GM18873 (cell line): ENCODE data around the gene HELQ.
"Not testable (repeated sequence)": the region's sequence is repeated elsewhere in the genome, so short reads cannot be mapped to it uniquely, and the experiment has no call there.

ENCODE experiments used
- ATAC-seq: cut with Tn5 transposase; IDR thresholded peaks from one replicate; pipeline ENCODE4 v1.9.1; 2021; ENCODE audit warnings: mild to moderate bottlenecking, moderate library complexity, moderate number of reproducible peaks; ENCODE audit not compliant: unreplicated experiment, low FRiP score

Gene HELQ

DNA sequence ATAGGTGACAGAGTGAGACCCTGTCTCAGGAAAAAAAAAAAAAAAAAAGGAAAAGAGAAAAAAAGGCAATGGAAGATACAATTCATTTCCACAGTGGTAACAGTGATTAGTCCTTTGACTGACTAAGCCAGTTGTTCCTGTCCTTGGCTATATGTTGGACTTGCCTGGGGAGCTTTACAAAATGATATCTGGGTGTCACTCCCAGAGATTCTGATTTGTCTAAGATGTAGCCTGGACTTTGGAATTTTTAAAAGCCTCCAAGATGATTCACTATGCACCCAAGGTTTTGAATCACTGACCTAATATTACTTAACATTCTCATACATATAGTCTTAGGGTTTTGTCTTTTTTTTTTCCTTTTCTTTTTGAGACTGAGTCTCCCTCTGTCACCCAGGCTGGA, 16.9 kb downstream of the HELQ start:
- ATAC-seq: no peak

DNA sequence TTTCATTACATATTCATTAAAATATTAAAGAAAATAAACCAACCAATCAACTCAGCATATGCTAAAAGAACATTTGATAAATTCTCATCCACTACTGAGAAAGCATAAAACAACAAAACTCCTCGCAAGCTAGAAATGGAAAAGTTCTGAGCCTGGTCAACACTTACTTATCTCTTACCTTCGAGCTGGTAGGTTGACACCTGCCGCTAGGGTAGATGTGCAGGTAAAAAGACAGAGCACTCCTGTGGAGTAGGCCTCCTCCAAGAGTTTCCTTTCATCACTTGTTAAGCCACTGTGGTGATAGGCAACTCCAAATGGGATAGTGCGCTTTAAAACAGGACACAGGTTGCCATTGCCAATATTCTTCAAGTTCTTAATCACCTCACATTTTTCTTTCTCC, 18.9 kb downstream of the HELQ start:
- no peak for ATAC-seq

DNA sequence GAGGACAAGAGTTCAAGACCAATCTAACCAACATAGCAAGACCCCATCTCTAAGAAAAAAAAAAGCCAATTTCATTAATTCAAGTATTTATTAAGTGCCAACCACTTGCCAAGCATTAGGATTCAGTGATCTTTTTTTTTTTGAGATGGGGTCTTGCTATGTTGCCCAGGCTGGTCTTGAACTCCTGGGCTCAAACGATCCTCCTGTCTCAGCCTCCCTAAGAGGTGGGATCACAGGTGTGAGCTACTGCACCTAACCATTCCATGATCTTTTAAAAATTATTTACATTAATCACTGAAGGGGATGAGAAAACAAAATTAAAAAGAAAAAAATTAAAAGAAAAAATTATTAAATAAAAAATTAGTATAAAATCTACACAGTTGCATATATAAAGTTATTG, 24.4 kb downstream of the HELQ start:
- no peak for ATAC-seq

DNA sequence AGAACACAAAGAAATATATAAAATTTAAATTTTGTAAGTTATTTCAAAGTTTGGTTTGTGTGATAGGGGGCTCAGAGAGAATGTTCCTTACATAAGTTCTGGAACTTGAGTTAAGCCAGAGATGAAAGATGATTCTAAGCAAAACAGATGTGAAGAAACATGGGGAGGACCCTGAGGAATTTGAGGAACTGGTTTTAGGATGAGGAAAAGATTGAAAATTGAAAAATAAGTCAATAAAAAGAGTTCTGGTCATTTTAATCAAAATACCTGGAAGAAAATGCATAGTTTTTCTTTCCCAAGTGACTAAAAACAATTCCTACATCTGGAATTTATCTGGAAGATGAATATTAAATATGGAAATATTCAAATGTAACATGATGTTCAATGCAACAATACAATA, 37.4 kb downstream of the HELQ start:
- ATAC-seq: no peak

DNA sequence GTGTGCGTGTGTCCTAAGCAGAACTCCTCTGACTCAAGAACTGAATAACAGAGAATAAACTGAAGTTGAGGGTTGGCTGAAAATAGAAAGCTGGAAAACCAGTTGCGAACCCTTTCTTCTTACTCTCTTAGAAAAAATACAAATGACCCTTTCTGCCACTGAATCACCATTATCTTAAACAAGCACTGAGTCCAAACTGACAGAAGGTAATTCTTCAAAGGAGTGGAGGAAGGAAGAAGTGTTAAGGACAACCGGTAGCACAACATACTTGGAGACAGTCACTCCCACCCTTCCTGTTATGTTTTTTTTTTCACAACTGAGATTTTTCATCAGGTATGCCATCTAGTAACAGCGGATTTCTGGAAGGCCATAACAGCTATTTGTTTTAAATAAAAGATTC, 38.1 kb downstream of the HELQ start:
- ATAC-seq: no peak

DNA sequence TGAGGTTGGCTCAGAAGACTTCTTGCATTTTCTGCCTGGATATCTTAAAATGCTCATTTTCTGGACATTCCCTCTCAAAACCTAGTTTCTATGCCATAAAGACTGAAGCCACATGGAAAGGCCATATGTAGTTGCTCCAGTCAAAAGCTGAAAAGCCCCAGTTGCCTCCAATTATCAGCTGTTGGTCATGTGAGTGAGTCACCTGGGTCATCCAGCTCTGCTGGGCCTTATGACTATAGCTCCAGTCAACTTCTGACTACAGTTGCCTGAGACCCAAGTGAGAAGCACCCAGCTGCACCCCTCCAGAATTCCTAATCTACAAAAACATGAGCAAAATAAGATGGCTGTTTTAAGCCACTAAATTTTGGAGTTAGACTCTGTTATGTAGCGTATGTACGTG, 41.9 kb downstream of the HELQ start:
- no peak for ATAC-seq

DNA sequence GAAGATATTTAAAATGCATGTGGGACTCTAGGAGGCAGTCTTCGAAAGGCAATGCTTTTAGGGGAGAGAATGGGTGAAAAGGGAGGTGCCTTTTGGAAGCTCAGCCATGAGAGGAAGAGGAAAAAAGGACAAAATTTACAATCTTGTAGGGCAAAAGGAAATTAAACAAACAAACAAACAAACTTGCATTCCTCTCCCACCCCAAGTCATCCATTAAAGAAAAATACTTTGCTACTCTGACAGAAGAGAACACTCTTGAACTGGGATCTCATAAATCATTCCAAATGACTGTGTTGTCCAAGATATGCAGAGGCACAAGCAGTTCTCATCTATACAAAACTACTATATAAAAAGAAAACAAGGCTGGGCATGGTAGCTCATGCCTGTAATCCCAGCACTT, 46.7 kb downstream of the HELQ start:
- no peak for ATAC-seq

DNA sequence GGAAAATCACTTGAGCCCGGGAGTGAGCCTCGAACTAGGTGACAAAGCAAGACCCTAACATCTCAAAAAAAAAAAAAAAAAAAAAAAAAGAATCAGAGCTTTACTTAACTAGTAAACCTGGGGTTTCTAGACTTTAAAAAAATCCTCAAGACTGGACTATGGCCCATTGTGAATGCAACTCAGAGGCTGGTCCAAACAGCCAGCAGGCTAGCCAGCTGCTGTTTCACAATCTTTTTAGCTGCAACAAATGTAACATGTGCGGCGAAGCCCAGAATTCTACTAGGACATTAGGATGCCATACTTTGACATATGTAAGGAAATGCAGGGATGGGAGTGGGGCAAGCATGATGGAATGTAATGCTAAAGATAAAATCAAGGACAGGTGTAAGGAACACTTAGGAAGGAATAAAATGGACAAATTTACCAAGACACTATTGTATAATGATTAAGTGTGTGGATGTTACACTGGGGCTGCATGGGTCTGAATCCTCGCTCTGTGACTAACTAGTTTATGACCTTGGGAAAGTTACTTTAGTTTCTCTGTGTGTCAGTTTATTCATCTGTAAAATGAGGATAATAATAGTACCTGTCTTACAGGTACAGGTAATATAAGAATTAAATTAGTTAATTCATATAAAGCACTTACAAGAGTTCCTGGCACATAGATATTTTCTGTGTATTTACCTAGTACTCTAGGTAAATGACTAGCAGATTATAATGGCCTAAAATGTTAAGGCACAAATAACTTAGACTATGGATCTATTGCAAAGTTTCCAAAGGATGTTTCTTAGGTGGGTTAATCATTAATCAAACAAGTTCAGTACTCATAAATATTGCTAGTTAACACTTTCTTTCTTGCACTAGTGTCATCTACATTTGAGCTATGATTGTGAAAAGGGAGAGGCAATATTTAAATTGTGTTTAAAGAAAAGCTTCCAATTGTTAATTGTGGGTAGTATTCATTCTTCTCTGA, 49.5 kb downstream of the HELQ start:
- ATAC-seq: no peak

DNA sequence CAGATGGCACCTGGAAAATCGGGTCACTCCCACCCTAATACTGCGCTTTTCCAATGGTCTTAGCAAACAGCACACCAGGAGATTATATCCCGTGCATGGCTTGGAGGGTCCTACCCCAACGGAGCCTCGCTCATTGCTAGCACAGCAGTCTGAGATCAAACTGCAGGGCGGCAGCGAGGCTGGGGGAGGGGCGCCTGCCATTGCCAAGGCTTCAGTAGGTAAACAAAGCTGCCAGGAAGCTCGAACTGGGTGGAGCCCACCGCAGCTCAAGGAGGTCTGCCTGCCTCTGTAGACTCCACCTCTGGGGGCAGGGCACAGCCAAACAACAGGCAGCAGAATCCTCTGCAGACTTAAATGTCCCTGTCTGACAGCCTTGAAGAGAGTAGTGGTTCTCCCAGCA, 57.5 kb downstream of the HELQ start:
- ATAC-seq: not testable (repeated sequence)

DNA sequence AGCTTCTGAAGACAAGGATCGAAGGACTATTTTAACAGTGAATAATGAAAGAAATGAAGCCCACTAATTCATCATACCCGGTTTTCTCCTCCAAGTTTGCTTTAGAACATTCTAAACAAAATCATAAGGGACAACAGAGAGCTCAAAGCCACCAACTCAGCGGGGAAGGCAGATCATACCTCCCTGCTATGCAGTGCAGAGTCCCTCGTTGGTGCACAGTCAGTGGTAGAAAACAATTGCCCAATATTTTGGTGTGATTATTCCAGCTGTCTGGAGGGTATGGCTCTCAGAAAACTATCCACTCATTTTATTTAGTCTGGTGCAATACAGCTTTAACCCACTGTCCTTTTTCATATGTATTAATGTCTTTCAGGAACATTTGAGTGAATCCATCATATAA, 61.7 kb downstream of the HELQ start:
- ATAC-seq: no peak

DNA sequence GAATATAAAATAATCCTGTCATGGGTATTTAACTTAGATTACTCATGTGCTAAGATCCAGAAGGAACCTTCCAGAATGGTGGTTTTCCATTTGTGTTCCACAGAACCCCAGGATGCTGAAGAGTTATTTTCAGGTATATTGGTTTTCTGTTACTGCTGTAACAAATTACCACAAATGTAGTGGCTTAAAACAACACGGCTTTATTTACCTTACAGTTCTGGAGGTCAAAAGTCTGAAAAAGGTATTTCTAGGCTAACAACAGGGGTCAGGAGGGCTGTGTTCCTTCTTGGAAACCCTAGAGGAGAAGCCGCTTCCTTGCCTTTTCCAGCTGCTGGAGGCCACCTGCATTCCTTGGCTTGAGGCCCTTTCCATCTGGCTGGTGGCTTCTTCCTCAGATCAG, 63.1 kb downstream of the HELQ start:
- ATAC-seq: no peak

DNA sequence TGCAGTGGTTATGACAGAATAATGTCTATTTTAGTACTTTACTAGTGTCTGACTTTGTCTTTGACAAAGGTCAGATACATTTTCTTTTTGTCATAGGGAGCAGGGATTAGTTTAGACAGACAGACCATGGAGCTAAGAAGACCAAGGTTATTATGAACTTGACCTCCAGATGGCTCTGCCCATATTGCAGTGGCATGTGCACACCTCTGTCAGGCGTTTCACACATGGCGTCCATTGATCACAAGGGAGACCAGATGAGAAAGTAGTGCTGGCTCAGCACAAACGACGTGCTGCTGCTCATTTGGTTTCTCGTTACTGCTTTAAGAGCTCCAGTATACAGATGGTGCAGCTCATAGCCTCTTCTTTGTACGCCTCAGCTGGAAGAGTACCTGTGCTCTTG, 64.7 kb downstream of the HELQ start:
- ATAC-seq: no peak

DNA sequence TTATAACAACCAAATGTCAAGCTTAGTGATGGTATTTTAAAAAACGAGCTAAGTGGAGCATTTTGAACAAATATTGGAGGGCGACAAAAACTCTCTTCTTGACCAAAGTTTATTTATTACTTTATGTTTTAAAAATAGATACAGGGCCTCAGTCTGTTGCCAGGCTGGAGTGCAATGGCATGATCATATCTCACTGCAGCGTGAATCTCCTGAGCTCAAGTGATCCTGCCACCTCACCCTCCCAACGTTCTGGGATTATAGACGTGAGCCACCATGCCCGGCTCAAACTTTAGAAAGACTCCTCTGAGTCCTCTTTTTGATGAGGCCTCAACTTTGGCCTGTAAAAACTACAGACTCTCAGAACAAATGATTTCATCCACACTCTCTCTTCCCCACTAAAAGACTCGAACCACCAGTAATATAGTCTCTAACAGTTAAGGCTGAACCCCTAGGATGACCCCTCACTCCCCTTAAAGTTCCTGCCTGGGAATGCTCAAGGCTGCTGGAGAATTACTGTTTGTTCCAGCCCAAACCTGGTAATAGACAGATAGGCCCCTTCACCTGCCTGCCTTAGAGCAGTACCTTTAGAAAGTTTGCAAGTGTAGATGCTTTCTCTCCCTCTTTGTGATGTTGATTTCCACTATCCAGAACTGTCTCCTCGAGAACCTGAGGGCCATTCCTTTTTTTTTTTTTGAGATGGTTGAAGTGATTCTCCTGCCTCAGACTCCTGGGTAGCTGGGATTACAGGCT, 65.7 kb downstream of the HELQ start:
- no peak for ATAC-seq

DNA sequence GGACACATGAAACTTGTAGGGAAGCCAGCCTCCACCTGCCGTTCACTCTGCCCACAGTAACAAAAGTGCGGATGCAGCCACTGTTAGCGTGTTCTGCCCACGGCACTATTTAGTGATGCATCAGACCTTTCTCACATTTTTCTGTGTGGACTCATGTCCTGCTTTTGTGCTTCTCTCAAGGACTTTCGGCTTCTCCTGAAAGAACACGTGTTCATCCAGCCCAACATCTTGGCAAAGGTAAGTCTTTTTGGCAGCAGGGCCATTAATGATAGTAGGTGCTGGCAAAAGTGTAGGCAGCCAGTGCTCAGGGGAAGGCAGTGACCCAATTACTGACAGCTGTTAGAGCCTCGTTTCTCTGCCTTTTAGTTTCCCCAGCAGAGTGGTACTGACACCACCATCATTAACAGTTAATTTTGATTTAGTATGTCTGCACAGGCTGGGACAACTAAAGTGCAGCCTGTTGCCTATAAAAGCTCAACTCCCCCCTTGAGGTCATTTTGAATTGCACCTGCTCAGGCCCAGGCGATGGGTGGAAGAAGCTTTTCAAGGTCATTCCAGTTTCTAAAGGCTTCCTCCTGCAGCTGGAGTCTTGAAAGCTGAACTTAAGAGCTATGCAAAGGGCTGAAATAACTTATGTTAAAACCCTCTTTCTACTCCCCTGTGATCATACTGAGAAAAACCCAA, 66.4 kb downstream of the HELQ start:
- no peak for ATAC-seq

DNA sequence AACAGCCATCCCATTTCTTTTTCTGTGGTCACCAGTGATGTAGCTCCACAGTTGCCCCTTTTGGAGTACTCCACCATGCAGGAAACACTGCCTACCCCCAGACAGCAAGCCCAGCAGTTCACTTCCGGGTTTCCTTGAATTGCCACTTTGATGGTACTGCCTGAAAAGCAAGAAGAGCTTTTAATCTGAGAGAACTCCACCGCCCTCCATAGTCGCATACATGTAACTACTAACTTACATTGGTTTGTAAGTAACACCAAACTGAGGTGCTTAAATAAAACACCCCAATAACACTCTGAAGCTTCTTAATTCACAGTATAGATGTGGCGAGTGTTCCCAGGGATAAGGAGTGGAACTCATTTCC, 67.3 kb downstream of the HELQ start:
- no peak for ATAC-seq

DNA sequence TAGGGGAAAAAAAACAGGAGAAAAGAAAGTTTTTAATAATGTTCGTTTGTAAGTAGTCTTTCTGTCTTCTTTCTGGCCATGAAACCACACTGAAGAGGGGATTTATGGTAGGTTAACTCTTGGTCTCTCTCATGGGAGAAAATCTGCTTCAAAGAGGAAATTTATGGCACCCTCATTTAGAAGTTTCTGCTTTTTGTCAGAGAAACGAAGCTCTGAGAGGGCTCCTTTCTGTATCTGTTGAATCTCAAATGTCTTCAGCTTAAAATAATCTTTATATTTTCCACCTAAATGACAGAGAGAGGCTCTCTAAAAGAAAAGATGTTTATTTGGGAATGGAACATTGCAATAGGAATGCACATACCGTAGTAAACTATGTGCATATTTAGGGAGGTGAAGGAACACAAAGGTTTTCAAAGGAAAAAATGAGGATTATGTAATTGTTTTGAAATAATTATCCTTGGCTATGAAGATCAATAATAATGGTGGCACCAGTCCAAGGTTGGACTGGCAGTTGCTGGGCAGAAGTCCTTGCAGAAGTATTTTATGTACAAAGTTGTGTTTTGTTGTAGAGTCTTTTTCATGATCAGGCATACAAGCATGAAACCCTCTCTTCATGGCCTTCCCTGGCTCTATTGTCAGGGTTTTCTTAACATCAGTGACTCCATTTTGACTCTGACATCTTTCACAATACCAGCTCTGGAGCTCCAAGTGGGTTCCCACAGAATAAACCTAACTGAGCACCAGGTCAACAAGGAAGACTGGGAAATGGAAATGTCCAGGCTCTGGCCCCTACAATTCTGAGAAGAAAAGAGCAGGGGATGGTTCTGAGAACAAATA, 67.9 kb downstream of the HELQ start:
- no peak for ATAC-seq

DNA sequence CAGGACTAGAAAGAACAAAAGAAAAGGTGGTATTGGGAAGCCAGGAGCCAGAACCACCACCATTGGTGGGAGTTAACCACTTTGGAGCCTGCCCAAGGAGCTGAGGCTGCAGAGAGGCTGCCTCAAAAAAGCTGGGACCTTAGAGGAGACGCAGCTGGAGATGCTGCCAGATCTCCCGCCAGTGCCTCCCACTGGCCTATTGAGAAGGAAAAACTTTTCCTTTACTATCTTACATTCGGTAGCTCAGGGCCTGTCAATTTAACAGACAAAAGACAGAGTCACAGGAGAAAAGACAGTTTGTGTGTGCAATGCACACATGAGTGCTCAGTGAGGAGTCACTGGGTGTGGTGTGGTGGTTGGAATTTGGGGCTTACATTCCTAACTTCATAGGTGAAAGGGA, 68.6 kb downstream of the HELQ start:
- ATAC-seq: no peak

DNA sequence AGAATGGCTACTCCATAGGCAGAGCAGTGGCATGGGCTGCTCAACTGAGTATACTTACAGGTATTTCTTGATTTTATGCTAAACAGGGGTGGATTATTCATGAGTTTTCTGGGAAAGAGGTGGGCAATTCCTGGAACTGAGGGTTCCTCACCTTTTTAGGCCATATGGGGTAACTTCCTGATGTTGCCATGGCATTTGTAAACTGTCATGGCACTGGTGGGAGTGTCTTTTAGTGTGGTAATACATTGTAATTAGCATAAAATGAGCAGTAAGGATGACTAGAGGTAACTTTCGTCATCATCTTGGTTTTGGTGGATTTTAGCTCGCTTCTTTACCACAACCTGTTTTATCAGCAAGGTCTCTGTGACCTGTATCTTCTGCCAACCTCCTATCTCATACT, 72.8 kb downstream of the HELQ start:
- no peak for ATAC-seq

DNA sequence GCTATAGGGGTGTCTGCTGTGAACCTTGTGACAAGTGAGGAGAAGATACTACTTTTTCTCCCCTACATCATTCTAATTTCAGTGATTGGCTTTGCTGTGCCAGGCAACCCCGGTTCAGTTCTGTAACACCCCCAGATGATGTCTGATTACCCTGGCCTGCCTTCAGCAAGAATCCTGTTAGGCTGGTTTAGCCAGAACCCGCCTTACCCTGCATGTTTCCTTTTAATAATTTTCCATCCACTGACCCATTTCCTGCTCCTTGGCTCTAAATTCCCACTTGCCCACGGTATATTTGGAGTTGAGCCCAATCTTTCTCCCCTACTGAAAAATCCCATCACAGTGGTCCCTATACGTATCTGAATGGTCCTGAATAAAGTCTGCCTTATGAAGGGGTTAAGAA, 74.5 kb downstream of the HELQ start:
- ATAC-seq: no peak

DNA sequence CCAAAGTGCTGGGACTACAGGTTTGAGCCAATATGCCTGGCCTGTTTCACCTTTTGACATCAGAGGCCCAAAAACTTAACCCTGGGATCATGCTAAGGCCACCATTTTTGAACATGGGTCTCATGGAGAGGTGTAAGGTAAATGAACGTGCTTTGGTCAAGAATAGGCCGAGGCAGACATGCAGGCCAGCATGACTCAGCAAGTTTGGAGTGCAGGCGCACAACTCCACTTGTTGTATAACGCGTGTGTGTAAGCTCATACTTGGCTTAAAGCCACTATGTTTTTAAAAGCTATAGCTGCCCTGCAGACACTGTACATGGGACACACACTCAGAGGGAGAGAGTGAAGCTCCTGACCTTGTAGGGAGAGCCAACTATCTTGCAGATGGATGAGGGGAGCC, 77.2 kb downstream of the HELQ start:
- no peak for ATAC-seq
